NB4 (cell line): ENCODE measurements around the gene MEGF10.

Experiments used
- DNase-seq: peaks from one replicate; pipeline ENCODE4 v3.0.0; 2010; ENCODE audit warnings: low read depth
- H3K4me3 ChIP-seq: one replicate; pipeline ENCODE4 v1.5.1; 2011; ENCODE audit warnings: mild to moderate bottlenecking, low read depth, low read length, moderate library complexity
- CTCF ChIP-seq: IDR thresholded peaks from one replicate; pipeline ENCODE4 v1.5.1; 2012; ENCODE audit warnings: low read depth, low read length
- MAX ChIP-seq: IDR thresholded peaks from 2 replicates; pipeline ENCODE4 v1.6.1; 2011; ENCODE audit warnings: low read depth, low read length
- MYC ChIP-seq: IDR thresholded peaks from 2 replicates; pipeline ENCODE4 v1.6.1; 2011; ENCODE audit warnings: low read depth, low read length
- POLR2A ChIP-seq: IDR thresholded peaks from 2 replicates; pipeline ENCODE4 v1.6.1; 2011; ENCODE audit warnings: mild to moderate bottlenecking; ENCODE audit not compliant: insufficient read length; ENCODE audit errors: extremely low read depth

MEGF10 gene

GRCh38 chr5:127450046-127450445 is 159.4 kb downstream of the MEGF10 start:
- no peak overlapping the region for H3K4me3 ChIP-seq
- no peak for DNase-seq
- no peak for TF ChIP-seq MAX
- no peak for TF ChIP-seq POLR2A

- no peak for DNase-seq
- H3K4me3 ChIP-seq = no peak overlapping the region
- TF ChIP-seq MYC (no peak), CTCF (no peak), MAX (no peak), POLR2A (no peak)
Measured at GRCh38 chr5:127451096-127451495, 160.5 kb downstream of the MEGF10 start.

GRCh38 chr5:127452626-127453025 is 162.0 kb downstream of the MEGF10 start:
- no peak overlapping the region for H3K4me3 ChIP-seq
- DNase-seq = no peak
- no peak for TF ChIP-seq MYC
- no peak for TF ChIP-seq POLR2A
- TF ChIP-seq MAX = no peak
- TF ChIP-seq CTCF = no peak

GRCh38 chr5:127471211-127471610 is 180.6 kb downstream of the MEGF10 start:
- H3K4me3 ChIP-seq = no peak overlapping the region
- TF ChIP-seq POLR2A (no peak), CTCF (no peak), MYC (no peak), MAX (no peak)
- DNase-seq = no peak

GRCh38 chr5:127472700-127473099 is 182.1 kb downstream of the MEGF10 start:
- TF ChIP-seq POLR2A (no peak), CTCF (no peak), MYC (no peak), MAX (no peak)
- no peak for DNase-seq
- no peak overlapping the region for H3K4me3 ChIP-seq

- no peak overlapping the region for H3K4me3 ChIP-seq
- no peak for DNase-seq
- no peak for TF ChIP-seq MAX
- no peak for TF ChIP-seq MYC
- no peak for TF ChIP-seq CTCF
- TF ChIP-seq POLR2A = no peak
Measured at GRCh38 chr5:127486471-127486870, 195.9 kb downstream of the MEGF10 start.
